Activated CD4-positive, CD25-positive, alpha-beta regulatory T cell treated with anti-CD3 and anti-CD28 coated beads, Interleukin-2, amount 50 U/mL, for 72 hours (primary cell): ENCODE data around the gene TLN1.

Experiments
- DNase-seq: peaks from one replicate; pipeline ENCODE4 v3.0.0; 2021

Gene TLN1, protein sequence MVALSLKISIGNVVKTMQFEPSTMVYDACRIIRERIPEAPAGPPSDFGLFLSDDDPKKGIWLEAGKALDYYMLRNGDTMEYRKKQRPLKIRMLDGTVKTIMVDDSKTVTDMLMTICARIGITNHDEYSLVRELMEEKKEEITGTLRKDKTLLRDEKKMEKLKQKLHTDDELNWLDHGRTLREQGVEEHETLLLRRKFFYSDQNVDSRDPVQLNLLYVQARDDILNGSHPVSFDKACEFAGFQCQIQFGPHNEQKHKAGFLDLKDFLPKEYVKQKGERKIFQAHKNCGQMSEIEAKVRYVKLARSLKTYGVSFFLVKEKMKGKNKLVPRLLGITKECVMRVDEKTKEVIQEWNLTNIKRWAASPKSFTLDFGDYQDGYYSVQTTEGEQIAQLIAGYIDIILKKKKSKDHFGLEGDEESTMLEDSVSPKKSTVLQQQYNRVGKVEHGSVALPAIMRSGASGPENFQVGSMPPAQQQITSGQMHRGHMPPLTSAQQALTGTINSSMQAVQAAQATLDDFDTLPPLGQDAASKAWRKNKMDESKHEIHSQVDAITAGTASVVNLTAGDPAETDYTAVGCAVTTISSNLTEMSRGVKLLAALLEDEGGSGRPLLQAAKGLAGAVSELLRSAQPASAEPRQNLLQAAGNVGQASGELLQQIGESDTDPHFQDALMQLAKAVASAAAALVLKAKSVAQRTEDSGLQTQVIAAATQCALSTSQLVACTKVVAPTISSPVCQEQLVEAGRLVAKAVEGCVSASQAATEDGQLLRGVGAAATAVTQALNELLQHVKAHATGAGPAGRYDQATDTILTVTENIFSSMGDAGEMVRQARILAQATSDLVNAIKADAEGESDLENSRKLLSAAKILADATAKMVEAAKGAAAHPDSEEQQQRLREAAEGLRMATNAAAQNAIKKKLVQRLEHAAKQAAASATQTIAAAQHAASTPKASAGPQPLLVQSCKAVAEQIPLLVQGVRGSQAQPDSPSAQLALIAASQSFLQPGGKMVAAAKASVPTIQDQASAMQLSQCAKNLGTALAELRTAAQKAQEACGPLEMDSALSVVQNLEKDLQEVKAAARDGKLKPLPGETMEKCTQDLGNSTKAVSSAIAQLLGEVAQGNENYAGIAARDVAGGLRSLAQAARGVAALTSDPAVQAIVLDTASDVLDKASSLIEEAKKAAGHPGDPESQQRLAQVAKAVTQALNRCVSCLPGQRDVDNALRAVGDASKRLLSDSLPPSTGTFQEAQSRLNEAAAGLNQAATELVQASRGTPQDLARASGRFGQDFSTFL (N-terminal part only)

DNA sequence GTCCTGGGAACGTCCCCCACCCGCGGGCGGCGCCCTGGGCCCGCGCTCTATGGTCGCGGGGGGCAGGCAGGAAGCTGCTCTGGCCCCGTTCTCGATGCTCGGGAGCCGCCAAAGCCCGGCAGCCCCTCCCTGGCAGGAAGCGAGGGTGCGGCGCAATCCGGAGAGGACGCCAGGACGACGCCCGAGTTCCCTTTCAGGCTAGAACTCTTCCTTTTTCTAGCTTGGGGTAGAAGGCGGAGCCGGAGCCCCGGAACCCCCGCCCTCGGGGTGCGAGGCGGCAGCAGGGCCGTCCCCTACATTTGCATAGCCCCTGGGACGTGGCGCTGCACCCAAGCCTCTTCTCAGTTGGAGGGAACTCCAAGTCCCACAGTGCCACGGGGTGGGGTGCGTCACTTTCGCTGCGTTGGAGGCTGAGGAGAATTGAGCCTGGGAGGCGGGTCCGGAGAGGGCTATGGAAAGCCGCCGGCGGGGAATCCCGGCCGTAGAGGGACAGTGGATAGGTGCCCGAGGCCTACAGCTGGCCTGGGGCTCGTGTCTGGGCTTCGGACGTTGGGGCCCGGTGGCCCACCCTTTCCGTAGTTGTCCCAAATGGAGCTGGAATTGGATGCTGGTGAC lies at the start of gene TLN1, which contains the start of gene CREB3:
TLN1 (minus strand) TSS at position 11 of the 615 bp plus-strand sequence. CDS start 6,501 bp downstream, outside the sequence.
CREB3 (plus strand) TSS at position 482 of the 615 bp plus-strand sequence; CDS start at position 589, 107 bp downstream.
- peak; percentile 93 for DNase-seq

DNA sequence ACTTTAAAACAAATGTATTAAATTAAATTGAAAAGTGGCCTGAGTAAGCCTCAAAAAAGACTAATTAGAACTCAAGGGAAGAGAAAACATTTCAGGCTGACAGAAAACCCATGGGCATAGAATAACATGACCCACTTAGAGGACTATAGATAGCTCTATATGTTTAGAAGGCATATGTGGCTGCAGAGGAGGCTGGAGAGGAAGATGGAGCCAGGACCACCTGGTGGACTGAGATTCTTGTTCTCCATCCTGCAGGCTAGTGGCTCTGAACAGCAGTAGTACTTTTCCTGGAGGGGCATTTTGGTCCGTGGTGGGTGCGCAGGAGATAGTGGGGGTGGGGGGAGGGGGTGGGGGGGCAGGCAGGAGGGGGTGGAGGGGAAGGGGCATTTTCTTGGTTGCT lies 49.1 kb upstream of the TLN1 start:
- no peak for DNase-seq

DNA sequence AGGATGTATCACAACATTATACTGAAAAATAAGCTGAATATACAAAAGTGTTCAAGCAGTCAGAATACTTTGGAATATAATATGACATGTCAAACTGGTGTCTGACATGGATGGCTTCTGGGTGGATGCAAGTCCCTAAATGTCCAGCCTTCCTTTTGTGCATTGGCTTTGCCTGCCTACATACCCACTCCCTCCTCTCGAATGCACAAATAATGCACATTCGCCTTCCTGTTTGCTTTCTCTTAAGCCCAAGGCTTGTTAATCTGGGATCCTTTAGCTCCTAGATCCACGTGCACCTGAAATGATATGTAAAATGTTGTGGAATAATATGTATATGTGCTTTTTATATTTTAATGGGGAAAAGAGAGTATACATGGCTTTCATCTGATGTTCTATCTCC lies 46.5 kb upstream of the TLN1 start:
- DNase-seq: no peak

DNA sequence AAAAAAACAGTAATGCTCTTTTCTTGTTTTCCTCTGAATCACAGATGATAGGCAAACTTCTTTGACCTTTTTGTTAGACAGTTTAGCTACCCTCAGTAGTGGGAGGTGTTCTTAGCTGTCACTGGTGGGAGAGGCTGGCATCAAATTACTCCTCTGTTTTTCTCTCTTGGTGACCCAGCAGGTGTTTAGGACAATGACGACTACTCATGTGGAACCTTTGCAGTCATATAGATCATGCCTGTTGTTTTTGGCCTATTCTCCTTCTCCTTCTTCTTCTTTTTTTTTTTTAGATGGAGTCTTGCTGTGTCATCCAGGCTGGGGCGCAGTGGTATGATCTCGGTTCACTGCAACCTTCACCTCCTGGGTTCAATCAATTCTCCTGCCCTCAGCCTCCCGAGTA lies 44.0 kb upstream of the TLN1 start:
- no peak for DNase-seq

DNA sequence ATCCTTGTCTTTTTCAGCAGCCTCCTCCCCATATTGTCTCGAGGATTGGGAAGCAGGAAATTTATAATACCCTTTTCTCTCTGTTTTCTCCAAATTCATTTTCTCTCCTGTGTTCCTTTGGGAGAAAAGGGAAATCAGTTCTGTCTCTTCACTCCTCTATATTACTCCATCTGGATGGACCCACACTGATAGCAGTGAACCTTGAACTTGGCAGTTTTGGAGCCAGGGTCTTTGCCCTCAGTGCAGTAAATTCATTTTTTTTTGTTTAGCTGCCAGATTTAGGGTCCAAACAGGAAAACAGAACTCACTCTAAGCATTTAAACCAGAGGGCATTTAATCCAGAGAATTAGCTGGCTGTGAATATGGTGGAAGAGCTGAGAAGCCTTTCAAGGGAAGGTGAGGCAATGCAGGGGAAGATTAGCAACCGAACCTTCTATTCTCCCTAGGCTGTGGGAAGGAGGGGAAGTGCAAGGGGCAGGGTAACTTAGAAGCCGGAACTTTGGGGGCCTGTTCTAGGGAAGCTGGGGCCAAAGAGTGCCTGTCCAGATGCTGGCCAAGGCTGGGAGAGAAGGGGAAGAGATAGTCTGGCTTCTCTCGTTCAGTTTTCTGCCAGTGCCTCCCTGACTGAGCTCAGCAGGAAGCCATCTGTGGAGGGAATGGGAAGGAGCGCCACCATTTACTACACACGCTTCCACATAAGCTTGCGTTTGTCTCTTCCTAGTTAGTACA lies 43.1 kb upstream of the TLN1 start:
- no peak for DNase-seq

DNA sequence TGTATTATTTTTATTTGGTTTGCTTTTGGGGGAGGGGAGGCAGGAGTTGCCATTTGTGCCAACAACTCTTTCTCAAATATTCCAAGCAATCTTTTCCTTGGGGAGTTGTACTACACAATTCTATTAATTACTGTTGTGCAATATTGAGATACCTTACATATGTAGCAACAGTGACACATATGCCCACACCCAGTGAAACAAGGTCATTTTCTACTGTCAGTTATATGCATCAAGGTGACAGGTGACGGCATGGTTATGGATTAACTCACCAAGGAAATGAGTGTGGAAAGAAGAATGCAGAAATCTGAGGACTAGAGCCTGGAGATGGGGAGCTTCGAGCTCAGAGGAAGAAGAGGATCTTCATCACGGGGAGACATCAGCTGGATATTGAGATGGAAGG lies 39.9 kb upstream of the TLN1 start:
- DNase-seq: no peak

DNA sequence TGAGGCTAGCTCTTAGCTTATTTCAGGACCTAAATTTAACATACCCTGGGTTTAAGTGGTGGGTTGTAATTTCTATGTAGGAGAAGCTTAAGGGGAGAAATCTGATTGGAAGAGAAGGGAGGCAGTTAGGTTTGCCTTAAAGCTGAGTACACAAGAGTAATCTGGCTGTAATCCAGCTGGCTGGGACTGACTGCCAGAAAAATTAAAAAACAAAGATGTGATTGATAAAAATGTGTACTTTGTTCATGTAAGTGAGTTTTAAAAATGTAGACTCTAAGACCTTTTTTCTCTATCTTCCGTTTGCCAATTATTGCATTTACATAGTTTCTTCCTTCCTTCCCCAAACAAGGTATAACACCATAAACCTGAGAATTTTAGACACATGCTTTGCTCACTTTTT lies 39.5 kb upstream of the TLN1 start:
- no peak for DNase-seq

DNA sequence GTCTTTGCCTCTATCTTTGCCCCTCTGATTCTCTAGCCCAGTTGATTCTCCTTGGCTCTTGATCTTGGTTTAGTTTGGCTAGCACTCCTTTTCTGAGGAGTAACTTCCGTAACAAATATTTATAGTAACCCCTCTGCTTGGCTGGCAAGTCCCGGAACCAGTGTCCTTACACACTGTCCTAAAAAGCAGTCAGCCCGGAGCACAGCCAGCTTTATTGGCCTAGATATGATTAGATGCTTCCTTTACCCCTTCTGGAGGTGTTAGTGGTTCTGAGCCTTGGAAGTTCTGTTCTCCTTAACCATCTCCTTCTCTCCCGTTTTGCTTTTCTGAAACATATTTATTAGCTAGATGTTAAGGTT lies 39.1 kb upstream of the TLN1 start:
- no peak for DNase-seq

DNA sequence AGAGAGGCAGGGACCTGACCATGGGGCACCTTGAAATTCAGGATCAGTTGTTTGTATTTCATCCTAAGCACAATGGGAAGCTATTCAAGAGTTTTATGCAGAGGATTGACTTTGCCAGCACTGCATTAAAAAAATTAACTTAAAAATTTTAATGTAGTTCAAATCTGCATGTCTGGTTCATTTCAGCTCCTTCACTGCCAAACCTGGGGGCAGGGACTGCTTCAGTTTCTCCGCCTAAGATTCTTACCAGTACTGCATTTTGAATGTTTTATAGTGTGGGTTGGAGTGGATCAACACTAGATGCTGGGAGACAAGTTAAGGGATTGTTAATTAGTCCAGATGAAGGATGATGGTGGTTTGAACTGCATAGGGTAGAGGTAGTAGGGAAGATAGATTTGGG lies 37.8 kb upstream of the TLN1 start:
- no peak for DNase-seq

DNA sequence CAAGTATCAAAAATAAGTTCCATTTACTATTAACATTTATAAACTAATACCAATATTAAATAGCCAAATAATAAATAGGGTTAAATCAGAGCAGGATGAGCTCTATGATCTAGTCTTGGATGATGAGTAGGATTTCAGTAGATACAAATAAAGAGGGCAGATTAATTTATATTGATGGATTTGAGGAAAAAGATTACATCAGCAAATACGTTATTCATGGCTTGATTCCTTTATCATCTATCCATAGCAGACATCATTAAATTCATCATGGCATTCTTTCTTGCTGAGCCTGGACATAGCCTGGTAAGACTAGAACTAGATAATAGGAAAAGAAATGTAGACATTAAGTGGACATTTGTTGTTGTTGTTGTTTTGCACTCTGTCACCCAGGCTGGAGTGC lies 35.5 kb upstream of the TLN1 start:
- DNase-seq: no peak

DNA sequence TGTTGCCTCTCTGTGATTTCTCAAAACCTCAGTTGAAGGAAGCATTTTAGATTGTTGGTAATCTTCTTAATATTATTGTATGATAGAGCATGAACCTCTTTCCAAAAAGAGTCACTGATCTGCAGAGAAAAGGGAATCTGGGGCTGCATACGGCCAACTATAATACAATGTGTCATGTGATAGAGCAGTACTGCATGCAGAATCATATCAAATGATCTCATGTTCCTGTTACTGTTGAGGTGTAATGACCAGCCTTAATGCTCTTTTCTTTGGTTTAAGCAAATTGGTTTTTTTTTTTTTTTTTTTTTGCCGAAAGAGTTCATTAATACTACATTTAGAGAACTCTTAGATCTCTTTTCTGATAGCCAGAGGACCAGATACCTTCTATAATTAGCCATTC lies 35.0 kb upstream of the TLN1 start:
- DNase-seq: no peak

DNA sequence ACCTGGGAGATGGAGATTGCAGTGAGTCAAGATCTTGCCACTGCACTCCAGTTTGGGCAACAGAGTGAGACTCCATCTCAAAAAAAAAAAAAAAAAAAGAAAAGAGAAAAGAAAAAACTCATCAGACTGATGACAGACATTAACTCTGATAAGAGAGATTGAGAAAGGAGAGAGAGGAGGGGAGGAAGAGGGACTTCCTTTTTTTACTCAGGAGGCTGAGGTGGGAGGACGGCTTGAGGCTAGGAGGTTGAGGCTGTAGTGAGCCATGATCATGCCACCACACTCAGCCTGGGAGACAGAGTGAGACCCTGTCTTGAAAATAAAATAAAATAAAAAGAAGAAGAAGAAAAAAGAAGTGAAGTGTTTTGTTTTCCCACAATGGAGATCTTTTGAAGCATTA lies 31.8 kb upstream of the TLN1 start:
- no peak for DNase-seq

DNA sequence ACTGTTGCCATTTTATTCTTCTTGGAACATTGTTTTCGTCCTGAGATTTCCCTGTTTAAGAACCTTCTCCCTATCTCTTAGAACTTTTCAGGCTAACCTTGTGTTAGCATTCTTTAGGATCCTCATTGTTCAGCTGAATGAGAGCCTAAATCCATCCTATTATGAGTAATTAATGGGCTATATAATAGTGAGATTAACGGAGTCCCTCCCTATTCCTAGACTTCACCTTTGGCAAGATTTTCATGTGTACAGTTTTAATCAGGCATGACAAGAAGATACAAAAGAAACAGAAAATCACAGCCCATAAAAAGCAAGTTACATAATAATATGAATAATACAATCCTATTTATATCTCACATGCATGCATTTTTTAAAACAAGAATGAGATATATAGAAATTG lies 31.2 kb upstream of the TLN1 start:
- no peak for DNase-seq

DNA sequence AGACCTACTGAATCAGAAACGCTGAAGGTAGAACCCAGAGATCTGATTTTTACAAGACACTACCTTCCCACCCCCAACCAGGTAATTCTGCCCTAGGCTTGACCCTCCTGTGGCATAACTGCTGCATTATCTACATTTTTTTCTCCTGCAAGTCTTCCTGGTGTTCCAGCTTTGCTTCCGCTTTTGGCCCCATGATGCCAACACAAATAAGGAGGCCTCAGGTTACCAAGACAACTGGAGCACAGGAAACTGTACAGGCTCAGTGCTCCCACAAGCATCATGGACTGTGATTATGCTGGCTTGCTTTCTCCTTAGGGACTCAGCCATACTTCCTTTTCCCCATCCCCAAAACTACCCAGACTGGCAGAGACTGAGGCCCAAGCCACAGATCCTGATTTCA lies 28.7 kb upstream of the TLN1 start:
- no peak for DNase-seq

DNA sequence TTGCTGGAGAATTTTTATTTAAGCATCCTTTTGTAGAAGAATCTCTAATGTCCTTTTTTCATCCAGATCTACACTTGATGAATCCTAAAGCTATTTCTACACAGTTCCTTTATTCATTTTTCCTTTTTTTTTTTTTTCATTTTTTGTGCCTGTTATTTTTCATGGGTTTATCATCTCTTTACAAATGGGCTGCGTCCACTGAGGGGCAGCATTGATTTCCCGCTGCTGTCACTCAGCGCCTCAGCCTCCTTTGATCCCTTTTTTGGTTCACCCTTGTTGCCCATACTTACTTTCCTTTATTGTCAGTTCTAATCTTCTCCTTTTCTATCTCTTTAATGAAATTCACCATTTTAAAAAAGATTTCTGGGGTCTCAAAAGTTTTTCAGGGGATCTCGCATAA lies 27.8 kb upstream of the TLN1 start:
- DNase-seq: no peak

DNA sequence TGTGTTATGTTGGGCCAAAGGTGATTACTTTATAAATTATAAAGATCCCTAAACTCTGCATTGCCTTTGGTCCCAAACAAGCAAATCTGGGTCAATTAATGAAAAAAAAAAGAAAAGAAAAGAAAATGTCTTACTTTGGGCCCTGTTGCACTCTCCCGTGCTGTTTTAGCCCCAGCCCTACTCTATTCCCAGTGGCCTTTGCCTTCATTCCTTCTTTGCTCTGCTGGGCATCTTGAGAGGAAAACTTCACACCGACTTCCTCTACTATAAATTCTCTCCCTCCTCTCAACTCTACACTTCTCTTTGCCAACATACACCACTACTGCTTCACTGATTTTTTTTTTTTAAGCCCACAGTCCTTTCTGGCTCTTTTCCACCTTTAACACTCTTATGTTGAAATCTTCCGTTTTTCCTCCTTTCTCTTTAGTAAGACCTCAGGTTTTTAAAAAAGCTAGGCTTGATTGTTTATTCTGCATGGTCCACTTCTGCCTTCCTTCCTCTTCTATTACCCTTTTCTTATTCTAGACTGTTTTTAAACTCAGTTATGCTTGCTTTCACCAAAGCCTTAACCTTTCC lies 26.6 kb upstream of the TLN1 start:
- no peak for DNase-seq

DNA sequence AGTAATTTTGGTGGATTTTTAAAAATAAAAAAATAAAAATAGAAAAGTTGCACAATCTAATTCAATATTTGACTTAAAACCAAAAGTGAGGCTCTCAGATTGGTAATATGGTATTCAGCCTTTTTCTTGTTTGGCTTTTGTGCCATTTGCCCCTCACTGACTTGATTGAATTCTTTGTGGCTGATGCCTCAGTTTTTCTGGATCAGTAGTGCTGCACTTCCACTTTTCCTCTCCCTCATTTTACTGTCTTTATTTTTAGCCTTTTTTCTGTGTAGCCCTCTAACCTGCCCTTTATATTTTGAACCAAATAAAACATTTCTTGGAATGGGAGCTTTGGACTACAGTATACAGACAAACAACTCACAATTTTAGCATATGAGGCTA lies 25.9 kb upstream of the TLN1 start:
- DNase-seq: no peak

DNA sequence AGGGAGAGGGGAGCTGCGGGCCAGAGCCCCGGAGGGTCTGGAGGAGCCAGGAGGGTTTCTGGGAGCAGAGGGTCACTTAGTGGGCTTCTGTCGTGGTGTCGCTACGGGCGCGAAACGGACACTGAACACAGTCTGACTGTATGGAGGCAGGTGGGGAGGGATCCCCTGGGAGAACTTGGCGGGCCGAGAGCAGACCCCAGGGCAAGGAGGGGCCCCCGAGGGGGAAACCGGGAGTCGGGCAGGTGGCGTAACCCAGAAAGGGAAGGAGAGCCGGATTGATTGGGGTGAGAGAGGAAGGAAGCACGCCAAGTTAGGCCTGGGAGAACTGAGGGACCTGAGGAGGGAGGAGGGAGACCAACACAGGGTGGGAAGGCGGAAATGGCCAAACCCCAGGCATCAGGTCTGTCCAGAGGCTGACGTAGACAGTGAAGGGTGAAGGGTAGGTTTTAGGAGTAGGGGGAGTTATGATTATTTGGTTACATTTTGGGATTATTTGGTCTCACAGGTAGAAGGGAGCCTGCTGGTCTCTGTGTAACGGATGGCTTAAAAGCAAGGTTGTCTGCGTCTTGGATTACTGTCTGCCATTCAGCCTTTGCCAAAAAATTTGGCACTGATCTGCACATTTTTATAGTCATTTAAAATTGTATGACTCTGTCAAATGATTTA lies 25.4 kb upstream of the TLN1 start:
- peak; percentile 54 for DNase-seq

DNA sequence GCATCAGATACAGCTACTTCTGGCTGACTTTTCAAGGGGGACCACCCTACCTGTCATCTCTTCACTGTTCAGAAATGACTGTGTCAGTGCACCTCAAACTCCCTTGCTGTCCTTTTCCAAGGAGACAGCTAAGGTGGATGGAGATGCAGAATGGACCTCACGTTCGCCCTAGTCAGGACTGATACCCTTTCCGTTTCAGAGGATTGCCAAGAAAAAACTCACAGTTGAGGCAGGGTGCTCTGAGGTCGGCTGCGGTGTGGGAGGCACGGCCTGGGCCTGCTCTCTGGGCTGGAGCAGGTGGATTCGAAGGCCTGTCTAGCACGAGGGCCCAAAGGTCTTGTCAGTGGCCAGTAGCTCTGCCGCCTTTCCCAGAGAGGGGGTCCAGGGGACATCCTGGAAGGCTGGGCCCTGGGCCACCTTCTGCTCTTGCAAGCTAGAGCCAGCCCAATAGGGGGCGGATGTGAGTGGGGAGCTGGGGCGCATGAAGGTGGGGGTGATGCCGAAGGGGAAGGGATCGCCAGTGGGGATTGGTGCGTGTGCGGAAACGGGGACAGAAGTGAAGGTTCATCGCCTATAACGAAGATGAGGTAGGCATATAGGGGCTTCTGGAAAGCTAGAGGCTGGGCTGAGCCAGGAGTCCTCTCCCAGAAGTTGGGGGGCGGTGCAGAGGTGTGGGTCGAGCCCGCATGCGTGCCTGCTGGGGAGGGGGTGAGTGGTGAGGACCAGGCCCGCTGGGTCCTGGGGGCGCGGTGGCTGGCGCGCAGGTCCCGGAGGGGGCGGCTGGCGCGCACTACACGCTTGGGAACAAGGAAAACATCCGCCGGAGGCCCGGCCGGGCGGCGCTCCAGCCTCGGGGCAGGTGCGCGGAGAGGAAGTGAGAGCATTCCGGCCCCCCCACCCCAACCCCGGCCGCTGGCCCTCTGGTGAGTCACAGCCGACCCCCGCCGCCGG lies 24.6 kb upstream of the TLN1 start:
- peak; percentile 77 for DNase-seq

DNA sequence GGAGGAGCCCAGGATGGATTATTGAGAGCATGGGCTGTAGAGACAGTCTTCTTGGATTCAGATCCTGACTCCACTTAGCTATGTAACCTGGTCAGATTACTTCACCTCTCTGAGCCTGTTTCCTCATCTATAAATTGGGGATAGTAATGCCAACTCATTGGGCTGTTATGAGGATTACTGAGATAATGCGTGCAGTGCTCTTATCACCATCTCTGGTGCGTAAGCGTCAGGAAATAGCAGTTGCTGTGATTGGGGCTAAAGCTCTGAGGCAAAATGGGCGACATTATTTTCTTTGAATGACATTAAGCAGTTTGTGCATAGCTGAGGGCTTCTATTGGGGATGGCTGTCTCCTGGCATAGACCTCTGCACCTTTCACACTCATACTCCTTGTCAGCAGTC lies 23.1 kb upstream of the TLN1 start:
- DNase-seq: no peak
